H9 (cell line): ENCODE data around the gene DGKD. TPM values are rescaled to one million over a fixed set of nuclear protein-coding genes. Genes with fewer than 3 reads are reported as not detected.

ENCODE experiments used
- DNase-seq: peaks from one replicate; pipeline ENCODE4 v3.0.0-alpha.2; 2017
- H2AFZ ChIP-seq: one replicate; pipeline ENCODE4 v1.6.1; 2013; ENCODE audit warnings: mild to moderate bottlenecking, low read length, control low read depth, moderate library complexity
- H2AK5ac ChIP-seq: 2 replicates; pipeline ENCODE4 v1.6.1; 2013; ENCODE audit warnings: low read length, control low read depth, mixed read lengths; ENCODE audit not compliant: insufficient read length
- H2BK120ac ChIP-seq: one replicate; pipeline ENCODE4 v1.6.1; 2013; ENCODE audit warnings: low read depth, mild to moderate bottlenecking, low read length, control low read depth, inconsistent platforms; ENCODE audit not compliant: poor library complexity, severe bottlenecking
- H2BK12ac ChIP-seq: 2 replicates; pipeline ENCODE4 v1.6.1; 2013; ENCODE audit warnings: low read length, control low read depth, mixed read lengths, low read depth; ENCODE audit not compliant: insufficient read length
- H2BK15ac ChIP-seq: 2 replicates; pipeline ENCODE4 v1.6.1; 2013; ENCODE audit warnings: low read depth, low read length, control low read depth
- H2BK20ac ChIP-seq: one replicate; pipeline ENCODE4 v1.6.1; 2013; ENCODE audit warnings: low read depth, mild to moderate bottlenecking, low read length, control low read depth, inconsistent platforms; ENCODE audit not compliant: poor library complexity, severe bottlenecking
- H2BK5ac ChIP-seq: 2 replicates; pipeline ENCODE4 v1.6.1; 2013; ENCODE audit warnings: low read length, control low read depth, mixed read lengths; ENCODE audit not compliant: insufficient read length
- H3K14ac ChIP-seq: 2 replicates; pipeline ENCODE4 v1.6.1; 2013; ENCODE audit warnings: low read length, control low read depth; ENCODE audit not compliant: insufficient read depth
- H3K18ac ChIP-seq: 2 replicates; pipeline ENCODE4 v1.6.1; 2013; ENCODE audit warnings: low read depth, mild to moderate bottlenecking, mixed read lengths, low read length, control low read depth; ENCODE audit not compliant: insufficient read length
- H3K23ac ChIP-seq: 2 replicates; pipeline ENCODE4 v1.6.1; 2013; ENCODE audit warnings: low read length, control low read depth, mixed read lengths, low read depth; ENCODE audit not compliant: insufficient read length
- H3K23me2 ChIP-seq: 2 replicates; pipeline ENCODE4 v1.6.1; 2013; ENCODE audit warnings: low read depth, mild to moderate bottlenecking, mixed read lengths, low read length, control low read depth; ENCODE audit not compliant: insufficient read length, poor library complexity, severe bottlenecking
- H3K27ac ChIP-seq: 2 replicates; pipeline ENCODE4 v1.5.1; 2013; ENCODE audit warnings: low read length, control low read depth, mixed read lengths, low read depth; ENCODE audit not compliant: insufficient read length
- H3K27me3 ChIP-seq: 2 replicates; pipeline ENCODE4 v1.6.1; 2013; ENCODE audit warnings: low read length, control low read depth, inconsistent platforms; ENCODE audit not compliant: insufficient read depth
- H3K4ac ChIP-seq: 2 replicates; pipeline ENCODE4 v1.6.1; 2013; ENCODE audit warnings: low read depth, mild to moderate bottlenecking, control low read depth, inconsistent platforms, low read length, moderate library complexity
- H3K4me1 ChIP-seq: 2 replicates; pipeline ENCODE4 v1.6.1; 2013; ENCODE audit warnings: low read length, control low read depth, inconsistent platforms; ENCODE audit not compliant: insufficient read depth
- H3K4me2 ChIP-seq: 2 replicates; pipeline ENCODE4 v1.6.1; 2013; ENCODE audit warnings: low read length, control low read depth, mixed read lengths; ENCODE audit not compliant: insufficient read length, insufficient read depth
- H3K56ac ChIP-seq: 2 replicates; pipeline ENCODE4 v1.6.1; 2013; ENCODE audit warnings: low read depth, mild to moderate bottlenecking, mixed read lengths, low read length, control low read depth; ENCODE audit not compliant: insufficient read length
- H3K79me1 ChIP-seq: 2 replicates; pipeline ENCODE4 v1.6.1; 2013; ENCODE audit warnings: low read depth, mild to moderate bottlenecking, moderate library complexity, low read length, control low read depth, inconsistent platforms; ENCODE audit not compliant: insufficient read depth, poor library complexity, severe bottlenecking
- H3K79me2 ChIP-seq: 2 replicates; pipeline ENCODE4 v1.6.1; 2013; ENCODE audit warnings: low read length, control low read depth, inconsistent platforms; ENCODE audit not compliant: insufficient read depth
- H3K9ac ChIP-seq: 2 replicates; pipeline ENCODE4 v1.6.1; 2013; ENCODE audit warnings: low read length, control low read depth, mixed read lengths; ENCODE audit not compliant: insufficient read length; ENCODE audit errors: extremely low read depth
- H3K9me3 ChIP-seq: one replicate; pipeline ENCODE4 v1.6.1; 2013; ENCODE audit warnings: low read depth, low read length, inconsistent platforms; ENCODE audit not compliant: control insufficient read depth
- H3T11ph ChIP-seq: one replicate; pipeline ENCODE4 v1.6.1; 2013; ENCODE audit warnings: mild to moderate bottlenecking, low read length, control low read depth, inconsistent platforms
- H4K20me1 ChIP-seq: one replicate; pipeline ENCODE4 v1.6.1; 2013; ENCODE audit not compliant: control insufficient read depth, insufficient read length, insufficient read depth
- H4K5ac ChIP-seq: 2 replicates; pipeline ENCODE4 v1.6.1; 2013; ENCODE audit warnings: low read depth, mild to moderate bottlenecking, mixed read lengths, low read length, control low read depth; ENCODE audit not compliant: insufficient read length
- H4K8ac ChIP-seq: replicated peaks from 2 replicates; pipeline ENCODE4 v1.6.1; 2013; ENCODE audit warnings: low read length, control low read depth, mixed read lengths, low read depth; ENCODE audit not compliant: insufficient read length
- H4K91ac ChIP-seq: 2 replicates; pipeline ENCODE4 v1.6.1; 2013; ENCODE audit warnings: low read depth, mild to moderate bottlenecking, moderate library complexity, mixed read lengths, low read length, control low read depth; ENCODE audit not compliant: insufficient read length
- H3K27ac Mint-ChIP-seq, 3 experiments: 2 replicates in 2 of 3; 3 replicates in 1 of 3; pipeline ENCODE4 v1.8.0; 2020 to 2021; ENCODE audit warnings: mixed read lengths in 3 of 3, mild to moderate bottlenecking in 1 of 3, moderate library complexity in 1 of 3
- H3K27me3 Mint-ChIP-seq: 2 replicates; pipeline ENCODE4 v1.8.0; 2021; ENCODE audit warnings: low read depth, mild to moderate bottlenecking, moderate library complexity, mixed read lengths
- H3K36me3 Mint-ChIP-seq, 3 experiments: 2 replicates in 2 of 3; 3 replicates in 1 of 3; pipeline ENCODE4 v1.8.0; 2020 to 2021; ENCODE audit warnings: low read depth in 3 of 3, mixed read lengths in 3 of 3; ENCODE audit not compliant: insufficient read depth in 1 of 3
- H3K4me1 Mint-ChIP-seq, 2 experiments: 2 replicates each; pipeline ENCODE4 v1.8.0; 2020; ENCODE audit warnings: mixed read lengths in 2 of 2
- H3K4me3 Mint-ChIP-seq, 2 experiments: 2 replicates in 1 of 2; 3 replicates in 1 of 2; pipeline ENCODE4 v1.8.0; 2020 to 2021; ENCODE audit warnings: mild to moderate bottlenecking in 2 of 2, mixed read lengths in 2 of 2, moderate library complexity in 1 of 2
- H3K9me3 Mint-ChIP-seq, 2 experiments: 2 replicates in 1 of 2; 3 replicates in 1 of 2; pipeline ENCODE4 v1.8.0; 2020; ENCODE audit warnings: mild to moderate bottlenecking in 2 of 2, mixed read lengths in 2 of 2, moderate library complexity in 1 of 2
- WGBS: extraction: QIAGEN DNeasy Blood & Tissue Kit; methylation state at CpG from one replicate; pipeline ENCODE4 v1.1.7; 2013; ENCODE audit warnings: missing lambda C conversion rate, low lambda C conversion rate, mixed read lengths; ENCODE audit not compliant: insufficient read length; ENCODE audit errors: extremely low coverage; 5-methylcytosine and 5-hydroxymethylcytosine counted together
- total RNA-seq: library from RNA; stranded (reverse); gene quantifications from 2 replicates; pipeline ENCODE4 v1.2.1, GENCODE V29; 2021
- TF ChIP-seq, protein P1 (sequence below): fragments of 200-600 bp; sonication (generic); conservative IDR thresholded peaks from 3 replicates; pipeline ENCODE4 v1.8.0; 2021; ENCODE audit warnings: antibody characterized with exemption, mild to moderate bottlenecking

DGKD gene
- total RNA-seq, 1 experiment from 2014 or later, result 20.7 TPM

DNA sequence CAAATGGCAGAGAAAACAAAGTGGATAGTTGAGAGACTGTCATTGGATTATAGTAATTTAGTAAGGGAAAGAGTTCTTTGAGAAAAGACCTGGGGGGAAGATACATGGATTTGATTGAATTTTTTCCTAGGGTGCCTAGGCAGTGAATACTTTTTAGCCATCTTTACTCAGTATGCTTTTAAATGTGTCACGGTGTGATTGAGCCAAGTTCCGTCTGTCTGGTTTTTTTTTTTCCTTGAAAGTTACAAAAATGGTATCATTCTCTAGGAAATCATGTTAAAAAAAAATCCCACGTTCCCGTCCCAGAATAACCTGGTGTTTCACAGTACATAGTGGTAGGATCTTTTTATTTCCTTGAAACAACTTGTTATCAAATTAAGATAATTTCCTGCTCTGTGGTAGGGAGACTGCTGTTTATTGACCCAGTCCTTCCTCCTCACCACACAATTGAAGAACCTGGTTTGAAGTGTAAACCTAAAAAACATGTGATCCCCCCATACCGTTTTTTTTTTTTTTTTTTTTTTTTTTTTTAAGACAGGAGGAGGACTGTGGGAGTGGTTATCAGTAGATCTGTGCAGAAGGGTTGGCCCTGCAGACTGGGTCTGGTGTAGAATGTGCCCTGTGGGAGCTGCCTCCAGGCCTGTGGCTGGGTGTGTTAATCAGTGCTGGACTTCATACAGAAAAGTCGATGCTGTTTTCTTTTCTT, 55.1 kb downstream of the DGKD start:
- no peak overlapping the region for H3K27ac ChIP-seq
- no peak overlapping the region for H2BK5ac ChIP-seq
- no peaks in the 10 kb centered on the region for H3K23me2 ChIP-seq
- H2BK120ac ChIP-seq, result no peak overlapping the region
- H3K4me2 ChIP-seq, result no peak overlapping the region
- no peak overlapping the region for H3K18ac ChIP-seq
- no peak overlapping the region for H3K14ac ChIP-seq
- H3K9me3 ChIP-seq, result no peaks in the 10 kb centered on the region
- no peak overlapping the region for H3K56ac ChIP-seq
- no peaks in the 10 kb centered on the region for H3K27me3 ChIP-seq
- no peaks in the 10 kb centered on the region for H3K4me1 ChIP-seq
- H4K8ac ChIP-seq, result no peak overlapping the region
- Mint-ChIP-seq H3K4me1 (no peaks in the 10 kb centered on the region), H3K27me3 (no peaks in the 10 kb centered on the region), H3K36me3 (peaks cover 21 to 25% (median 22%) of the 10 kb centered on the region in 3 experiments), H3K27ac (no peak overlapping the region), H3K4me3 (no peak overlapping the region), H3K9me3 (peaks cover 16 to 23% of the 10 kb centered on the region in 2 experiments)
- no peak overlapping the region for H4K91ac ChIP-seq
- H4K5ac ChIP-seq, result no peak overlapping the region
- no peak for DNase-seq
- H3K4ac ChIP-seq, result no peak overlapping the region
- TF ChIP-seq, protein P1, sequence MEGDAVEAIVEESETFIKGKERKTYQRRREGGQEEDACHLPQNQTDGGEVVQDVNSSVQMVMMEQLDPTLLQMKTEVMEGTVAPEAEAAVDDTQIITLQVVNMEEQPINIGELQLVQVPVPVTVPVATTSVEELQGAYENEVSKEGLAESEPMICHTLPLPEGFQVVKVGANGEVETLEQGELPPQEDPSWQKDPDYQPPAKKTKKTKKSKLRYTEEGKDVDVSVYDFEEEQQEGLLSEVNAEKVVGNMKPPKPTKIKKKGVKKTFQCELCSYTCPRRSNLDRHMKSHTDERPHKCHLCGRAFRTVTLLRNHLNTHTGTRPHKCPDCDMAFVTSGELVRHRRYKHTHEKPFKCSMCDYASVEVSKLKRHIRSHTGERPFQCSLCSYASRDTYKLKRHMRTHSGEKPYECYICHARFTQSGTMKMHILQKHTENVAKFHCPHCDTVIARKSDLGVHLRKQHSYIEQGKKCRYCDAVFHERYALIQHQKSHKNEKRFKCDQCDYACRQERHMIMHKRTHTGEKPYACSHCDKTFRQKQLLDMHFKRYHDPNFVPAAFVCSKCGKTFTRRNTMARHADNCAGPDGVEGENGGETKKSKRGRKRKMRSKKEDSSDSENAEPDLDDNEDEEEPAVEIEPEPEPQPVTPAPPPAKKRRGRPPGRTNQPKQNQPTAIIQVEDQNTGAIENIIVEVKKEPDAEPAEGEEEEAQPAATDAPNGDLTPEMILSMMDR, result no peak
- no peak overlapping the region for H2BK15ac ChIP-seq
- no peaks in the 10 kb centered on the region for H4K20me1 ChIP-seq
- H2AK5ac ChIP-seq, result no peak overlapping the region
- no peak overlapping the region for H2BK12ac ChIP-seq
- no peaks in the 10 kb centered on the region for H3K79me2 ChIP-seq
- no peak overlapping the region for H3T11ph ChIP-seq
- no peaks in the 10 kb centered on the region for H3K79me1 ChIP-seq
- H2AFZ ChIP-seq, result no peak overlapping the region
- no CpG with 5 or more reads among the region's 6 CpGs for WGBS
- H3K9ac ChIP-seq, result no peak overlapping the region
- no peak overlapping the region for H3K23ac ChIP-seq
- no peak overlapping the region for H2BK20ac ChIP-seq
